Measurements from ENCODE around the gene OR9Q2.
"Not testable (repeated sequence)": the region's sequence is repeated elsewhere in the genome, so short reads cannot be mapped to it uniquely, and the experiment has no call there.

Gene OR9Q2

GRCh38 chr11:58192229-58192628, 3.4 kb downstream of the OR9Q2 start:
- ATAC-seq (ENCODE audit: low read depth) (no peak), DNase-seq (ENCODE audit: low spot score) (no peak)
- no peak overlapping the region for H3K4me3 ChIP-seq (ENCODE audit: severe bottlenecking)
- no peaks in the 10 kb centered on the region for H3K27me3 ChIP-seq (ENCODE audit: insufficient read depth, poor library complexity, severe bottlenecking)
- no peaks in the 10 kb centered on the region for H3K36me3 ChIP-seq (ENCODE audit: low read depth)
- TF ChIP-seq CTCF (IDR thresholded peaks at IDR 0.05; ENCODE audit: poor library complexity, severe bottlenecking) = no peak
- H3K4me1 ChIP-seq (ENCODE audit: insufficient read depth, poor library complexity, severe bottlenecking) = no peaks in the 10 kb centered on the region
- H3K27ac ChIP-seq (ENCODE audit: poor library complexity, severe bottlenecking) = no peak overlapping the region
- no peaks in the 10 kb centered on the region for H3K9me3 ChIP-seq (ENCODE audit: severe bottlenecking)

GRCh38 chr11:58193391-58193790, 4.5 kb downstream of the OR9Q2 start:
- no peak overlapping the region for H3K27ac ChIP-seq (ENCODE audit: poor library complexity, severe bottlenecking)
- ATAC-seq (ENCODE audit: low read depth) (no peak), DNase-seq (ENCODE audit: low spot score) (no peak)
- H3K4me3 ChIP-seq (ENCODE audit: severe bottlenecking) = no peak overlapping the region
- H3K4me1 ChIP-seq (ENCODE audit: insufficient read depth, poor library complexity, severe bottlenecking) = no peaks in the 10 kb centered on the region
- no peaks in the 10 kb centered on the region for H3K9me3 ChIP-seq (ENCODE audit: severe bottlenecking)
- no peaks in the 10 kb centered on the region for H3K36me3 ChIP-seq (ENCODE audit: low read depth)
- no peaks in the 10 kb centered on the region for H3K27me3 ChIP-seq (ENCODE audit: insufficient read depth, poor library complexity, severe bottlenecking)
- no peak for TF ChIP-seq CTCF (IDR thresholded peaks at IDR 0.05; ENCODE audit: poor library complexity, severe bottlenecking)

GRCh38 chr11:58195939-58196338, 7.1 kb downstream of the OR9Q2 start:
- Histone ChIP-seq H3K36me3 (ENCODE audit: low read depth) (no peaks in the 10 kb centered on the region), H3K9me3 (ENCODE audit: severe bottlenecking) (no peaks in the 10 kb centered on the region), H3K27me3 (ENCODE audit: insufficient read depth, poor library complexity, severe bottlenecking) (no peaks in the 10 kb centered on the region), H3K4me3 (ENCODE audit: severe bottlenecking) (no peak overlapping the region), H3K27ac (ENCODE audit: poor library complexity, severe bottlenecking) (no peak overlapping the region), H3K4me1 (ENCODE audit: insufficient read depth, poor library complexity, severe bottlenecking) (no peaks in the 10 kb centered on the region)
- ATAC-seq (ENCODE audit: low read depth) (no peak), DNase-seq (ENCODE audit: low spot score) (no peak)
- TF ChIP-seq CTCF (IDR thresholded peaks at IDR 0.05; ENCODE audit: poor library complexity, severe bottlenecking) = no peak

- H3K4me3 ChIP-seq (ENCODE audit: severe bottlenecking) = no peak overlapping the region
- no peaks in the 10 kb centered on the region for H3K9me3 ChIP-seq (ENCODE audit: severe bottlenecking)
- no peak for ATAC-seq (ENCODE audit: low read depth)
- TF ChIP-seq CTCF (IDR thresholded peaks at IDR 0.05; ENCODE audit: poor library complexity, severe bottlenecking) = no peak
- H3K27me3 ChIP-seq (ENCODE audit: insufficient read depth, poor library complexity, severe bottlenecking) = no peaks in the 10 kb centered on the region
- no peak for DNase-seq (ENCODE audit: low spot score)
- H3K27ac ChIP-seq (ENCODE audit: poor library complexity, severe bottlenecking) = no peak overlapping the region
- H3K36me3 ChIP-seq (ENCODE audit: low read depth) = no peaks in the 10 kb centered on the region
- H3K4me1 ChIP-seq (ENCODE audit: insufficient read depth, poor library complexity, severe bottlenecking) = no peaks in the 10 kb centered on the region
These were observed 10.4 kb downstream of the OR9Q2 start for GRCh38 chr11:58199271-58199670.

GRCh38 chr11:58204042-58204441, 15.2 kb downstream of the OR9Q2 start, which contains the start of gene OR1S2:
Gene OR1S2, minus strand, starts transcription at chr11:58204142. Its CDS starts 0 bp downstream, at chr11:58204142.
- no peak within 1 kb of the TSS for H3K4me3 ChIP-seq (ENCODE audit: severe bottlenecking)
- no peaks in the 10 kb centered on the region for H3K9me3 ChIP-seq (ENCODE audit: severe bottlenecking)
- H3K27me3 ChIP-seq (ENCODE audit: insufficient read depth, poor library complexity, severe bottlenecking) = no peaks in the 10 kb centered on the region
- no peak within 1 kb of the TSS for H3K27ac ChIP-seq (ENCODE audit: poor library complexity, severe bottlenecking)
- no peak for TF ChIP-seq CTCF (IDR thresholded peaks at IDR 0.05; ENCODE audit: poor library complexity, severe bottlenecking)
- no peaks in the 10 kb centered on the region for H3K4me1 ChIP-seq (ENCODE audit: insufficient read depth, poor library complexity, severe bottlenecking)
- ATAC-seq (ENCODE audit: low read depth) (no peak), DNase-seq (ENCODE audit: low spot score) (no peak)
- no peaks in the 10 kb centered on the region for H3K36me3 ChIP-seq (ENCODE audit: low read depth)

GRCh38 chr11:58212420-58212819, 23.6 kb downstream of the OR9Q2 start, which contains the start of gene OR1S1:
Gene OR1S1, plus strand, starts transcription at chr11:58212720.
- H3K36me3 ChIP-seq (ENCODE audit: low read depth); DNase-seq (ENCODE audit: low spot score): not testable (repeated sequence)

More at GRCh38 chr11:58212420-58212819, 23.6 kb downstream of the OR9Q2 start, which contains the start of gene OR1S1:
- H3K27ac ChIP-seq (ENCODE audit: poor library complexity, severe bottlenecking); H3K4me1 ChIP-seq (ENCODE audit: insufficient read depth, poor library complexity, severe bottlenecking); H3K27me3 ChIP-seq (ENCODE audit: insufficient read depth, poor library complexity, severe bottlenecking); H3K9me3 ChIP-seq (ENCODE audit: severe bottlenecking); H3K4me3 ChIP-seq (ENCODE audit: severe bottlenecking); ATAC-seq (ENCODE audit: low read depth): not testable (repeated sequence)

All from RWPE2 (cell line).